Neural progenitor cell (in vitro differentiated cells): ENCODE data around the gene SLC2A5.

Experiments used
- EZH2 ChIP-seq: fragments of 200-600 bp; sonication (generic); IDR thresholded peaks from 2 replicates; pipeline ENCODE4 v1.6.1; 2017; ENCODE audit warnings: antibody characterized with exemption, mild to moderate bottlenecking, moderate library complexity
- EZH2phosphoT487 ChIP-seq: fragments of 200-600 bp; sonication (generic); IDR thresholded peaks from 2 replicates; pipeline ENCODE4 v1.6.1; 2017; ENCODE audit warnings: antibody characterized with exemption
- TF ChIP-seq, protein P1 (sequence below): fragments of 200-600 bp; sonication (generic); IDR thresholded peaks from 2 replicates; pipeline ENCODE4 v1.5.1; 2017; ENCODE audit warnings: antibody characterized with exemption, mild to moderate bottlenecking

DNA sequence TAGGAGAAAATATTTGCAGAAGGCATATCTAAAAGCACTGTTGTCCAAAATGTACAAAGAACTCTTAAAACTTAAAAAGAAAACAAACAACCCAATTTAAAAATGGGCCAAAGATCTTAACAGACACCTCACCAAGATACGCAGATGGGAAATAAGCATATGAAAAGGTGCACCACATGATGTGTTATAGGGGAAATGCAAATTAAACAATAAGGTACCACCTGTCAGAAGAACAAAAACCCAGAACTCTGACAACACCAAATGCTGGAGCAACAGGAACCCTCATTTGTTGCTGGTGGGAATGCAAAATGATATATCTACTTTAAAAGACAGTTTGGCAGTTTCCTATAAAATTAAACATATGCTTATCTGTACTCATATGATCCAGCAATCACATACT, 18.1 kb downstream of the SLC2A5 start:
- TF ChIP-seq, protein P1, sequence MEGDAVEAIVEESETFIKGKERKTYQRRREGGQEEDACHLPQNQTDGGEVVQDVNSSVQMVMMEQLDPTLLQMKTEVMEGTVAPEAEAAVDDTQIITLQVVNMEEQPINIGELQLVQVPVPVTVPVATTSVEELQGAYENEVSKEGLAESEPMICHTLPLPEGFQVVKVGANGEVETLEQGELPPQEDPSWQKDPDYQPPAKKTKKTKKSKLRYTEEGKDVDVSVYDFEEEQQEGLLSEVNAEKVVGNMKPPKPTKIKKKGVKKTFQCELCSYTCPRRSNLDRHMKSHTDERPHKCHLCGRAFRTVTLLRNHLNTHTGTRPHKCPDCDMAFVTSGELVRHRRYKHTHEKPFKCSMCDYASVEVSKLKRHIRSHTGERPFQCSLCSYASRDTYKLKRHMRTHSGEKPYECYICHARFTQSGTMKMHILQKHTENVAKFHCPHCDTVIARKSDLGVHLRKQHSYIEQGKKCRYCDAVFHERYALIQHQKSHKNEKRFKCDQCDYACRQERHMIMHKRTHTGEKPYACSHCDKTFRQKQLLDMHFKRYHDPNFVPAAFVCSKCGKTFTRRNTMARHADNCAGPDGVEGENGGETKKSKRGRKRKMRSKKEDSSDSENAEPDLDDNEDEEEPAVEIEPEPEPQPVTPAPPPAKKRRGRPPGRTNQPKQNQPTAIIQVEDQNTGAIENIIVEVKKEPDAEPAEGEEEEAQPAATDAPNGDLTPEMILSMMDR: no peak
- TF ChIP-seq EZH2: no peak
- no peak for TF ChIP-seq EZH2phosphoT487
